Activated CD4-positive, CD25-positive, alpha-beta regulatory T cell (primary cell): ENCODE measurements around the gene SETD2.
"Not testable (repeated sequence)": the region's sequence is repeated elsewhere in the genome, so short reads cannot be mapped to it uniquely, and the experiment has no call there.

Source experiments
- DNase-seq, 4 experiments: peaks; one replicate each; lab custom pipeline; 2025; lab: John Stamatoyannopoulos, UW

The SETD2 gene

DNA sequence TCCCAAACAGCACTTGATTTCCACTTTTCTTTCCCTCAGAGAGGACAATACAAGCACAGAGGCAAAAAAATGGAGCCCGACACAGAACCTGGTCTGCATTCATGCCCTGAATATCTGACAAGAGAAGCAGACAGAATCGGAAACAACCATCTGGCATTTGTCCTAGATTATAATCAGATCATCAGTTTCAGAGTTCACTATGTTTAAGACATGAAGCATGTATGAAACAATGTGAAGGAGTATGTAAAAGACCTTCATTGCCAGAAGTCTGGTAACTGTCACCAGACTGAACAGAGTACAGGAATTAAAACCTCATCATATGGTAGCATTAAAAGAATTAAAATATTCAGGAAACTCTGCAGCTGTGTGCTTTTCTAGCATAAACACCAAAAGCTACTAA is 65.0 kb downstream of the SETD2 start:
- DNase-seq: no peak

DNA sequence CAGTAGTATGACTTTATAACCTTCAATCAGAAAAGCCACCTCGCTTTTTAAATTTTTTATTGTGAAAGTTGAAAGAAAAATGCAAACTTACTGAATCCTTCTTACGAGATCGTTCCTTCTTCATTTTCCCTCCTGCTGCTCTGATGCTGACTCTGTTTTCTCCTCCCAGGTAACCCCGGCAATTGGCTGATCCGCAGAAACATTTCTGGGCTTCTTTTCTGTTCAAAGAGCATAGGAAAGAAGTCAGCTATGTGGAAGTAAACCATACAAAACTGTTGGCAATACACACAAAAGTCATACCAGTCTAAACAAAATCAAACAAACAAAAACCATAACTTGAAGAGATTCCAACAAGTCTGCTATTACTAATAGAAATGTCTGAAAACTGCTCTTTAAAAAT is 66.0 kb downstream of the SETD2 start:
- no peak for DNase-seq

GRCh38 chr3:47096959-47097358 is 67.0 kb downstream of the SETD2 start:
- no peak for DNase-seq

GRCh38 chr3:47092090-47092489 is 71.8 kb downstream of the SETD2 start:
- no peak for DNase-seq

GRCh38 chr3:47089630-47090029 is 74.3 kb downstream of the SETD2 start:
- no peak for DNase-seq

DNA sequence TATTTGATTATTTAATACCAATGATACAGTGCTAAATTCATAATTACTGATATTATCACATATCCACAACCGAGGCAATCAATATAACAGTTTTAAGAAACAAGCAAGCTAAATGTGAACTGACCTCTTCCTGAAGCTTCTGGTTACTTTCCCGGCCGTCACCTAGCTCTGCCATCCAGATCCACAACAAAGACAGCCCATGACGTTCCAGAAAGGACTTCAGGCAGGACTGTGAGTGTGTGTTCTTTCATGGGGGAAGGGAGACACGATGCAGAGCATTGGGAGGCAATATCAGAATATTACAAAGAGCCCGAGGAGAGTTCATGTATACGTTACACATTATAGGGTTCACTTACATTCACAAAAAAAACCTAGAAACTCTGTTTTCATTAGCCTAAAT is 77.8 kb downstream of the SETD2 start:
- no peak for DNase-seq

DNA sequence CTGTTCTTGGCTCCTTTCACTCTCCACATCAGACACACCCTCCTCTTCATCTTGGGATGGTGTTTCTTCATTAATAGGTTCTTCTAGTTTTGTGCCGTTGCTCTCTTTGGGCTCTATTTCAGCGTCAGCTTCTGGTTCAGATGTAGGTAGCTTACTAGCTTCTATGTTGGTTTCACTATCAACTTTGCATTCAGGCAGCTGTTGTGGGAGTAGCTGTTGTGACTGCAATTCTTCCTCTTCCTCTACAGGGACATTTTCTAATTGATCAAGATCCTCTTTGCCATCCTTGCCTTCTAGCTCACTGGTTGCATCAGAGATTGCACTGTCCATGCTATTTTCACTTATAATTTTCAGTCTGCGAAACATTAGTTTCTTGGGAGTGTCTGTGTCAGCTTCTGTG is 80.1 kb downstream of the SETD2 start:
- no peak for DNase-seq

GRCh38 chr3:47082519-47082918 is 81.4 kb downstream of the SETD2 start:
- DNase-seq: no peak

GRCh38 chr3:47079432-47079831 is 84.5 kb downstream of the SETD2 start:
- DNase-seq: no peak

GRCh38 chr3:47073685-47074084 is 90.2 kb downstream of the SETD2 start:
- no peak for DNase-seq

DNA sequence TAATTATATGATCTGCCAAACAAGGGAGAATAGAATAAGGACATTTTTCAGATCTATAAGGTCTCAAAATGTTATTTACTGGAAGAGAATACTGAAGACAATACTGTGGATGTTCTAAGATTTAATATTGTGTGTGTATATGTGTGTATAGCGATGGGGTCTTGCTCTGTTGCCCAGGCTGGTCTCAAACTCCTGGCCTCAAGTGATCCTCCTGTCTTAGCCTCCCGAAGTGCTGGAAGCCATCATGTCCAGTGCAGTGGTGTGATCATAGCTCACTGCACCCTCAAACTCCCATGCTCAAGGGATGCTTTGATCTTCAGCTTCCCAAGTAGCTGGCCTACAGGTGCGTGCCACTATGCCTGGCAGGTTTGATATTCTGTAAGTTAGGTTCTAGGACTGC is 93.1 kb downstream of the SETD2 start:
- no peak for DNase-seq

GRCh38 chr3:47066259-47066658 is 97.7 kb downstream of the SETD2 start:
- not testable (repeated sequence) for DNase-seq

- DNase-seq: no peak
These were observed 98.2 kb downstream of the SETD2 start for GRCh38 chr3:47065681-47066080.

DNA sequence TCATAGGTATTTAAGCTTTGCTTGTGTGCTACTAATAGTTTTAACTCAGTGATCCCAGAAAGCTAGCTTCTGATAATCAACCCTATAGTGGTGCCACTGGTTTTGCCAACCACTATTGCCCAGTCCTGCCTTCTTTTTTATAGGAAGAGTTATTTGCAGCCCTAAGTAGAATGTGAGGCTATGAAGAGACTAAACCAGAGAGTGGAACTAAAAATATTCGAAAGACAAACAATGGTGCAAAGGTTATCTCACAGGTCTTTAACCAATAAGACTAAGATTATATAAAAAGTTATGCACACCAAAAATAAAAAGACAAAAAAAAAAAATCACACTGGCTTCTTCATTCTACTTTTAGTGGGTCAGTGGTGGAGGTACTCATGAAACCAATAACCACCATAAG is 98.9 kb downstream of the SETD2 start:
- DNase-seq: no peak

GRCh38 chr3:47057212-47057671 is 106.7 kb downstream of the SETD2 start:
- no peak for DNase-seq

- no peak for DNase-seq
These were observed 107.2 kb downstream of the SETD2 start for GRCh38 chr3:47056705-47057104.

DNA sequence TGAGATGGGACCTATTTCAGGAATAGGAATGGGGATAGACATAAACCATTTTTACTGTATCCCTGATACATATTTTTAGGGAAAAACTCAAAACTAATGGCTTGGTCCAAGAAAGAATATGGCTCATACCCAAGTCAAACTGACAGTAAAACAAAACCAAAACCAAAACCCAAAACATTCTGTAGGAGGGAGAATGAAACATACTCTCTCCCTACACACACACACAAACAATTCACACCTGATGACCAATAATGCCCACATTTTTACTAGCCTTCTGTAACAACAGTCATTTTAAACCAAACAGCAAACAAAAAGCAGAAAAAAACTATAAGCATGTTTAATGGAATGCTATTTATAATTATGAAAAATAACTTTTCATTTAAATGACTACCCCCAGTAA is 109.5 kb downstream of the SETD2 start:
- DNase-seq: no peak

DNA sequence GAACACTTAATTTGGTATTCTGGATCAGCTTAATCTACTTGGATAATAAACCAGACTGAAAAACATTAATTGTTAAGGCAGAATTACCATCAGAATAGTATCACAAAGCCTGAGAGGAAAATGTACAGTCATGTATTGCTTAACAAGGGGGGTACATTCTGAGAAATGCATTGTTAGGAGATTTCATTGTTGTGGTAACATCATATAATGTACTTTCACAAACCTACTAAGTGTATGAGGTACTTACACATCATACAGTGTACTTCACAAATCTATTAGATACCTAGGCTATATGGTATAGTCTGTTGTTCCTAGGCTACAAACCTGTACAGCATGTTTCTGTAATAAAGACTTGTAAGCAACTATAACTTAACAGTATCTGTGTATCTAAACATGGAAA is 116.2 kb downstream of the SETD2 start:
- no peak for DNase-seq

DNA sequence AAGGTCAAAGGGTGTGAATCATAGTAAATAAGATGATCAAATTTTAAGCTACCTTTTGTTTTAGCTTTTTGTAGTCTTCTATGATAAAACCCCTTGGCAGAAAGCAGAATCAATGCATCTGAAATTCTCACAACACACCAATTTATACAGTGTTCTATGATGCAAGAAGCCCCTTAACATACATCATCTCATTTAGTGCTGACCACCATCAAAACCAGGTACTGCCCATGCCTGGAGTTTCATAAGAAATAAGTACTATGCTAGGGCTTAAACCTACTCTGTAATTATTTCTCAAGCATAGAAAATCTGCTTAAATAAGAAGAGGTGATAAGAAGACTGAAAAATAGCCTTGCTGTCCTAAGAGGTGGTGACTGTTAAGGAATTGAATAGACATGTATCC is 116.8 kb downstream of the SETD2 start:
- DNase-seq: no peak

- DNase-seq: no peak
These were observed 121.6 kb downstream of the SETD2 start for GRCh38 chr3:47042231-47042791.

GRCh38 chr3:47041114-47041513 is 122.8 kb downstream of the SETD2 start:
- DNase-seq: no peak

GRCh38 chr3:47037302-47037701 is 126.6 kb downstream of the SETD2 start:
- not testable (repeated sequence) for DNase-seq

DNA sequence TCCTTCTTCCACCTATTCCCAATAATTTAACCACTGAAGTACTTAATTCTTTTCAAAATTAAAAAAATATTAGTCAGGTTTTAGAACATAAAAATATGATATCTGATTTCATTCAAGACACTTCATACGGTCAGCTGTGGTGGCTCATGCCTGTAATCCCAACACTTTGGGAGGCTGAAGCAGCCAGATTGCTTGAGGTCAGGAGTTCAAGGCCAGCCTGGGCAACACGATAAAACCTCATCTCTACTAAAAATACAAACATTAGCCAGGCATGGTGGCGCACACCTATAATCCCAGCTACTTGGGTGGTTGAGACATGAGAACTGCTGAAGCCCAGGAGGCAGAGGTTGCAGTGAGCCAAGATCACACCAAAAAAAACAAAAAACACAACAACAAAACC is 127.8 kb downstream of the SETD2 start:
- no peak for DNase-seq

- DNase-seq: no peak
These were observed 128.3 kb downstream of the SETD2 start for GRCh38 chr3:47035645-47036044.
